ENCODE data around the gene GOLIM4. TPM values are rescaled to one million over a fixed set of nuclear protein-coding genes. Genes with fewer than 3 reads are reported as not detected.

Gene GOLIM4
- total and polyA plus RNA-seq, 7 donors = 8.6 to 34.1 (median 13.4) TPM

DNA sequence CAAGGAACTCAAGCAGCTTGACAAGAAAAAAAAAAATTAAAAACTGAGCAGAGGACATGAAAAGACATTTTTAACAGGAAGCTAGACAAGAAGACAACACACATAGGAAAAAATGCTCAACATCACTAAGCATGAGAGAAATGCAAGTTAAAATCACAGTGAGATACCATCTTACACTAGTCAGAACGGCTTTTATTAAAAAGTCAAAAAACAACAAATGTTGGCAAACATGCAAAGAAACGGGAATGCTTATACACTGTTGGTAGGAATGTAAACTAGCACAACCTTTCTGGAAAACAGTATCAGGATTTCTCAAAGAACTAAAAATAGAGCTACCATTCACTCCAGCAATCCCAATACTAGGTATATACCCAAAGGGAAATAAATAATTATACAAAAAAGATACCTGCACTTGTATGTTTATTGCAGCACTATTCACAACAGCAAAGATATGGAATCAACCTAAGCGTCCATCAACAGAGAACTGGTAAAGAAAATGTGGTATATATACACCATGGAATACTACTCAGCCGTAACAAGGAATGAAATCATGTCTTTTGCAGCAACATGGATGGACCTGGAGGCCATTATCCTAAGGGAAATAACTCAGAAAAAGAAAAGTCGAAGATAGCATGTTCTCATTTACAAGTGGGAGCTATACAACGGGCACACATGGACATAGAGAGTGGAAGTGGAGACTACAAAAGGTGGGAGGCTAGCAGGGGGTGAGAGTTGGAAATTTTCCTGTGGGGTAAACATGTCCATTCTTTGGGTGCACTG lies 5.2 kb downstream of the GOLIM4 start:
- no peaks in the 10 kb centered on the region for H3K36me3 ChIP-seq (ENCODE audit: insufficient read depth in 1 of 2, low read depth in 1 of 2)
- WGBS, 3 donors = 74 to 82% (median 76%) methylated on average over 6 of the region's 6 CpGs
- intact Hi-C loops (cut with DNase I) = loop anchor here (1.0 to 5.0 kb wide), 2 partner anchors 33 to 41 kb away; no protein-coding TSS in a partner anchor

GRCh38 chr3:168089179-168089771 lies 6.4 kb downstream of the GOLIM4 start:
- DNase-seq = no peak
- intact Hi-C loops (cut with DNase I) = no loop called here

More for the DNA sequence above, 5.2 kb downstream of the GOLIM4 start:
- Histone ChIP-seq H3K27me3 (ENCODE audit: insufficient read depth in 3 of 3, low read length in 2 of 3) (no peaks in the 10 kb centered on the region), H3K9me3 (no peaks in the 10 kb centered on the region), H3K4me3 (no peak overlapping the region), H3K4me1 (peaks cover 45% of the 10 kb centered on the region), H3K27ac (no peak overlapping the region)
- no peak for DNase-seq
- no peak for TF ChIP-seq CTCF (IDR thresholded peaks at IDR 0.05)
- no peak for ATAC-seq

GRCh38 chr3:168088106-168088720 lies 7.5 kb downstream of the GOLIM4 start:
- intact Hi-C loops (cut with DNase I) = no loop called here
- Histone ChIP-seq H3K27ac (no peak overlapping the region), H3K9me3 (no peaks in the 10 kb centered on the region), H3K4me3 (no peak overlapping the region), H3K4me1 (peaks cover 42% of the 10 kb centered on the region), H3K36me3 (ENCODE audit: insufficient read depth in 1 of 2, low read depth in 1 of 2) (no peaks in the 10 kb centered on the region), H3K27me3 (ENCODE audit: insufficient read depth in 3 of 3, low read length in 2 of 3) (no peaks in the 10 kb centered on the region)
- TF ChIP-seq CTCF (IDR thresholded peaks at IDR 0.05) = no peak
- ATAC-seq (no peak), DNase-seq (no peak)
- 63 to 76% (median 64%) methylated on average over 3 of the region's 3 CpGs for WGBS, 3 donors

More at GRCh38 chr3:168089179-168089771, 6.4 kb downstream of the GOLIM4 start:
- Histone ChIP-seq H3K27ac (no peak overlapping the region), H3K9me3 (no peaks in the 10 kb centered on the region), H3K4me3 (no peak overlapping the region), H3K4me1 (peaks cover 45% of the 10 kb centered on the region), H3K36me3 (ENCODE audit: insufficient read depth in 1 of 2, low read depth in 1 of 2) (no peaks in the 10 kb centered on the region), H3K27me3 (ENCODE audit: insufficient read depth in 3 of 3, low read length in 2 of 3) (no peaks in the 10 kb centered on the region)
- WGBS, 3 donors = 93 to 95% (median 95%) methylated on average over 4 of the region's 4 CpGs
- no peak for TF ChIP-seq CTCF (IDR thresholded peaks at IDR 0.05)
- no peak for ATAC-seq

DNA sequence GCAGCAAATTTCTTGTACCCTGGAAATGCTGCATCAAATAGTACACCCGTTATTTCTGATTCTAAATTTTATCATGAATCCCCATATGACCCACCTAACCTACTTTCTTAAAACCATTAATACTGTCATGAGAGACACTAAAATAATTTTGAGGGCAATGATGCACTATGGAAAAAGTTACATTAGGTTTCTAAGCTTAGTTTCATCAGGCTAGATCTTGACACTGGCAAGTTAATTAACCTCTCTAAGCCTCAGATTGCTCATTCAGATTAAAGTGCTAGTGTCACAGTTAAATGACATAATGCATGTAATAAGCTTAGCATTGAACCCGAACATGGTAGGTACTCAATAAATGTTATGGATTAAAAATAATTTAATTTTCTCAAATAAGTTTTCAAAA lies 8.2 kb downstream of the GOLIM4 start:
- TF ChIP-seq CTCF (IDR thresholded peaks at IDR 0.05) = no peak
- no peak overlapping the region for H3K4me3 ChIP-seq
- no peak for ATAC-seq
- 47 to 78% (median 59%) methylated on average over 2 of the region's 2 CpGs for WGBS, 3 donors
- H3K27ac ChIP-seq = no peak overlapping the region
- peaks cover 37% of the 10 kb centered on the region for H3K4me1 ChIP-seq
- no peak for DNase-seq
- intact Hi-C loops (cut with DNase I) = no loop called here
- H3K9me3 ChIP-seq = no peaks in the 10 kb centered on the region
- H3K36me3 ChIP-seq (ENCODE audit: insufficient read depth in 1 of 2, low read depth in 1 of 2) = no peaks in the 10 kb centered on the region
- H3K27me3 ChIP-seq (ENCODE audit: insufficient read depth in 3 of 3, low read length in 2 of 3) = no peaks in the 10 kb centered on the region

Measured in psoas muscle (tissue), 8 donors.